AG08395 (cell line): ENCODE data around the gene TRIP6.
"Not testable (repeated sequence)": the region's sequence is repeated elsewhere in the genome, so short reads cannot be mapped to it uniquely, and the experiment has no call there.

Source experiments
- DNase-seq: peaks from one replicate; pipeline ENCODE4 v3.0.0; 2012; ENCODE audit warnings: mixed read lengths, low spot score

The TRIP6 gene

GRCh38 chr7:100914208-100914878 lies 47.2 kb downstream of the TRIP6 start:
- no peak for DNase-seq

DNA sequence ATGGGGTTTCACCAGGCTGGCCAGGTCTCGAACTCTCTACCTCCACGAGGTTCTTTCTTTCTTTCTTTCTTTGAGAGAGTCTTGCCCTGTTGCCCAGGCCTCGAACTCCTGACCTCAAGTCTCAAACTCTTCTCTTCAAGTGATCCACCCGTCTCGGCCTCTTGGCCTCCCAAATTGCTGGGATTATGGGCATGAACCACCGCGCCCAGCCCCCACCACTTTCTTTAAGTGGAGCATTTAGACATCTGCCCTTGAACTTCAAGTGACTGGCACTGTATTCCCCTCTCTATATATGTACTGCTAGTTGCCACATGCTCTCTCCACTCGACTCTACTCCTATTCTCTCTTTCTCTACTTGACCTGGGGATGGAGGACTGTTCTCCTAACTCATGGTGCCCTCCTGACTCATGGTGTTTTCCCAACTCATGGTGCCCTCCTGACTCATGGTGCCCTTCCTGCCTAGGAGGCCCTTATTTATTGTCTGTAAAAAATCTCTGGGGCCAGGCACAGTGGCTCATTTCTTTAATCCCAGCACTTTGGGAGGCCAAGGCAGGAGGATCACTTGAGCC lies 47.8 kb downstream of the TRIP6 start:
- no peak for DNase-seq

DNA sequence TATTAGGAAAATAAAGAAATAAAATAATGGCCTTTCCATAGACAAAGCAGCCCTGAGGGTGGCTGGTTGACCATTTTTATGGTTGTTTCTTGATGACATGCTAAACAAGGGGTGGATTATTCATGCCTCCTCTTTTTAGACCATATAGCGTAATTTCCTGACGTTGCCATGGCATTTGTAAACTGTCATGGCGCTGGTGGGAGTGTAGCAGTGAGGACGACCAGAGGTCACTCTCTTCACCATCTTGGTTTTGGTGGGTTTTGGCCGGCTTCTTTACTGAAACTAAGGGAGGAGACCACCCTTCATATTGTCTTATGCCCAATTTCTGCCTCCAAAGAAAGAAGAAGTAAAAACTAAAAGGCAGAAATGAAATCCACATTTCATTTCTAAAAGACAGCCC lies 52.1 kb downstream of the TRIP6 start:
- DNase-seq, result not testable (repeated sequence)

DNA sequence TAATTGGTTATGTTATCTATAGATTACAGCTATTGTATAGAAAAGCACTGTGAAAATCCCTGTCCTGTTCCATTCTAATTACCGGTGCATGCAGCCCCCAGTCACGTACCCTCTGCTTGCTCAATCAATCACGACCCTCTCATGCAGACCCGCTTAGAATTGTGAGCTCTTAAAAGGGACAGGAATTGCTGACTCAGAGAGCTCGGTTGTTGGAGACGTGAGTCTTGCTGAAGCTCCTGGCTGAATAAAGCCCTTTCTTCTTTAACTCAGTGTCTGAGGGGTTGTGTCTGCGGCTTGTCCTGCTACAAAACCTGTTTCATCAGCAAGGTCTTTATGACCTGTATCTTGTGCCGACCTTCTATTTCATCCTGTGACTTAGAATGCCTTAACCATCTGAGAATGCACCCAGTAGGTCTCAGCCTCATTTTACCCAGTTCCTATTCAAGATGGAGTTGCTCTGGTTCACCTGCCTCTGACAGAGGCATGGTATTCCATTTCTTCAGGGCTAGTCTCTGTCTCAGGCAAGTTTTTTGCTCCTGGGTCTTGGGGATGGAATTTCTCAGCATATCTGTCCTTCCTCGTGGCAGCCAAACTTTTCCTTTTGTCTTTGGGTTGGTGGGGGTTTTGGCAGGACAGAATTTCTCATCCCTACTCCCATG lies 52.7 kb downstream of the TRIP6 start:
- DNase-seq, result not testable (repeated sequence)

GRCh38 chr7:100921039-100921438 lies 53.9 kb downstream of the TRIP6 start:
- DNase-seq, result no peak
